GM18505 (cell line): ENCODE data around the gene HAGHL.
"Not testable (repeated sequence)": the region's sequence is repeated elsewhere in the genome, so short reads cannot be mapped to it uniquely, and the experiment has no call there.

Experiments
- ATAC-seq: cut with Tn5 transposase; IDR thresholded peaks from one replicate; pipeline ENCODE4 v1.9.1; 2021; ENCODE audit not compliant: unreplicated experiment
- POLR2A ChIP-seq: IDR thresholded peaks from 4 replicates; pipeline ENCODE4 v1.6.1; 2011; ENCODE audit warnings: borderline replicate concordance; ENCODE audit not compliant: insufficient read depth, insufficient read length; ENCODE audit errors: extremely low read depth

Gene HAGHL

GRCh38 chr16:735982-736453, 9.1 kb downstream of the HAGHL start:
- ATAC-seq = no peak
- no peak for TF ChIP-seq POLR2A

- no peak for ATAC-seq
- TF ChIP-seq POLR2A = no peak
Measured at GRCh38 chr16:736936-737481, 10.1 kb downstream of the HAGHL start.

DNA sequence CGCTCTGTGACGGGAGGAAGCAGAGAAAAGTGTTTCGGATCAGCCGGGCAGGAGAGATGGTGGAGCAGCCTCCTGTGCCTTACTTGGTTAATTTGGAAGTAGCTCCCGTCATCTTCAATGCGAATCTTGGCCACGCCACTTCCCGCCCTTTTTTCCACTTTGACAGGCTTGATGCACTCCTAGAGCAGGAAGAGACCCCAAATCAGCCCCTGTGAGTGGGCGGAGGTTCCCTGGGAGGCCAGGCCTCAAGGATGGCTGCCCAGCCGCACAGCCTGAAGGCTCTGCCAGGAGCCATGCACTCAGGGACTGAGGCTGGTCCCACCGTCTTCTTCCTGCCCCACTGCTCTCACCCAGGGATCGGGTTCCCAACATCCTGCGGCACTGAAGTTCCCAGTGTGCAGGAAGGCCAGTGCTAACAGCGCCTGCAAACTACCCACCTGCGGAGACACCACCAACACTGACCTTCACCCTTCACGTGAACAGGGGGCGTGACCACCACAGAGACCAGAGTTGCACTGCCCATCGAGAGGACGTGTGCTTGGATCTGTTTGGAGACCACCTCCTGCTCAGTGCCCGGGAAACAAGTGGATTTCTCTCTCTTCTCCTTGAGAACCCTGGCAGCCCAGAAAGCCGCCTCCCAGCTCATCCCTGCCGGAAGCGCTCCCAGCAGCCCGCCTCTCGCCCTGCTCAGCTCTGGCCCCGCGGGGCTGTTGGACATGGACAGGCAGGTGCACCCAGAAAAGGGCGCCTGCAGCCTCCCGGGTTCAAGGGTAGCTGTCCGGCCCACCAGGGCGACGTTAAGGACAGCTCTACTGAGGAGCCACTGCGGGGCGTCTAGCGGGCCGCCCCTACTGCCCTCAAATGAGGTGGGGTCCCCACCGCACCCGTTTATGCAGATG, 12.9 kb downstream of the HAGHL start:
- no peak for ATAC-seq
- no peak for TF ChIP-seq POLR2A

- TF ChIP-seq POLR2A = no peak
- ATAC-seq = peak; percentile 19
Measured at GRCh38 chr16:740459-740763, 13.5 kb downstream of the HAGHL start.

- peak; percentile 73 for TF ChIP-seq POLR2A
Measured at GRCh38 chr16:740764-741505, 14.0 kb downstream of the HAGHL start, which contains the start of gene CIAO3. TSS of gene CIAO3 (minus strand) at chr16:740997. CDS start at chr16:740985, 12 bp downstream.

GRCh38 chr16:741986-742629, 15.2 kb downstream of the HAGHL start:
- no peak for ATAC-seq
- TF ChIP-seq POLR2A = no peak

More at GRCh38 chr16:740764-741505, 14.0 kb downstream of the HAGHL start, which contains the start of gene CIAO3:
- peak; percentile 77 for ATAC-seq

GRCh38 chr16:742894-743293, 16.0 kb downstream of the HAGHL start:
- ATAC-seq = not testable (repeated sequence)

DNA sequence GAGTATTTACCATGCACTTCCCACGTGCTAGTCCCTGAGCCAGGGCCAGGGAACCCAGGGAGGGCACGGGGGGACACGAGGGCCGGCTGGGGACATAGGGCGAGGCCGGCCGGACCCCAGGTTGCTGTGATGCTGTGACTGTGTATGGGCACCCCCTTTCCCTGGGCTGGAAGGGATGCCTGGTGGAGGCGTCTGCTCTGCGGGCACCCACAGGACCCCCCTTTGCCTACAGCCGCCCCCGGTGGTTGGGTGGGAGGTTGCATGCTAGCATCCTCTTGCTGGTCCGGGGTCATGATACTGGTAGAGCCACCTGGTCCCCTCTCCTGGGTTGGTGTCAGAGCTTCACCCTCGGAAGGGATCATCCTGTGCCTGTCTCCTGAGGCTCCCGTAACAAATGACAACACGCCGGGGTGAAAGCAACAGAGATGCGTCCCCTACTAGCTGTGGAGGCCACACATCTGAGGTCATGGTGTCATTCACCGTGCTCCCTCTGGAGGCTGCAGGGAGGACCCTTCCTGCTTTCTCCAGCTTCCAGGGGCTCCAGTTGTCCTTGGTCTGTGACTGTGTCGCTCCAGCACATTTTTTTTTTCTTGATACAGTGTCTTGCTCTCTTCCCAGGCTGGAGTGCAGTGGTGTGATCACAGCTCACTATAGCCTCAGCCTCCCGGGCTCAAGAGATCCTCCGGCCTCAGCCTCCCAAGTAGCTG, 17.0 kb downstream of the HAGHL start:
- no peak for TF ChIP-seq POLR2A
- no peak for ATAC-seq

GRCh38 chr16:745739-746138, 18.8 kb downstream of the HAGHL start:
- ATAC-seq = no peak
- no peak for TF ChIP-seq POLR2A

- ATAC-seq = no peak
Measured at GRCh38 chr16:746637-747036, 19.7 kb downstream of the HAGHL start.

GRCh38 chr16:747978-748746, 21.3 kb downstream of the HAGHL start:
- no peak for TF ChIP-seq POLR2A
- no peak for ATAC-seq

More at GRCh38 chr16:746637-747036, 19.7 kb downstream of the HAGHL start:
- TF ChIP-seq POLR2A = no peak

DNA sequence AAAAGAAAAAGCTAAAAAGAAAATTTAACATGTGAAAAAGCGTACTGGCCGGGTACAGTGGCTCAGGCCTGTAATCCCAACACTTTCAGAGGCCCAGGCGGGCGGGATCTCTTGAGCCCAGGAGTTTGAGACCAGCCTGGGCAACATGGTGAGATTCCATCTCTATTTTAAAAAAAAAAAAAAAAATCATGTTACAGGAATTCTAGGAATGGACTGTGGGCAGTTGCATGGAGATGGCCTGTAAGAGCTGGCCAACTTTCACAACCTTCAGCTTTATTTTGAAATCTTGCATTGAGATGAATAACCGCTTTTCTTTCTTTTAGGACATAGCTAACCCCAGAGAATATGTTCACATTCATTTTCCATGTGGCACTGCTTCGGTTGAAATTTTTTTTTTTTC, 22.1 kb downstream of the HAGHL start:
- no peak for TF ChIP-seq POLR2A

More for the DNA sequence above, 22.1 kb downstream of the HAGHL start:
- no peak for ATAC-seq
